Muscle of back (tissue), 13 donors: ENCODE data around the gene TOMM20L. TPM values are rescaled to one million over a fixed set of nuclear protein-coding genes. Genes with fewer than 3 reads are reported as not detected.
"Not testable (repeated sequence)": the region's sequence is repeated elsewhere in the genome, so short reads cannot be mapped to it uniquely, and the experiment has no call there.

Experiments
- DNase-seq, 3 donors: peaks; one replicate each; pipeline versions ENCODE4 v3.0.0 to v3.0.0-alpha.2; 2013
- long read RNA-seq, 9 donors: transcript quantifications; one replicate each; lab custom pipeline, GENCODE V29; 2026
- polyA plus RNA-seq, 10 donors: library from polyadenylated mRNA; unstranded; fragments of 120-200 nt; gene quantifications; one replicate each; pipeline ENCODE4 v1.2.1, GENCODE V29; 2013; ENCODE audit not compliant: insufficient read length in 10 of 10

The TOMM20L gene
- polyA plus RNA-seq: 1 to 10 TPM in 1 of 10 donors, under 1 TPM in 6, not detected in 3; 0.46 to 1.3 (median 0.64) TPM
- long read RNA-seq, donor 1: 0 reads
- long read RNA-seq, donor 2: 0 reads
- long read RNA-seq, donor 3: 0 reads
- long read RNA-seq, donor 4: 0 reads
- long read RNA-seq, donor 5: 0 reads
- long read RNA-seq, donor 6: 0 reads
- long read RNA-seq, donor 7: 0 reads
- long read RNA-seq, donor 8: 0 reads
- long read RNA-seq, donor 9: 0 reads

DNA sequence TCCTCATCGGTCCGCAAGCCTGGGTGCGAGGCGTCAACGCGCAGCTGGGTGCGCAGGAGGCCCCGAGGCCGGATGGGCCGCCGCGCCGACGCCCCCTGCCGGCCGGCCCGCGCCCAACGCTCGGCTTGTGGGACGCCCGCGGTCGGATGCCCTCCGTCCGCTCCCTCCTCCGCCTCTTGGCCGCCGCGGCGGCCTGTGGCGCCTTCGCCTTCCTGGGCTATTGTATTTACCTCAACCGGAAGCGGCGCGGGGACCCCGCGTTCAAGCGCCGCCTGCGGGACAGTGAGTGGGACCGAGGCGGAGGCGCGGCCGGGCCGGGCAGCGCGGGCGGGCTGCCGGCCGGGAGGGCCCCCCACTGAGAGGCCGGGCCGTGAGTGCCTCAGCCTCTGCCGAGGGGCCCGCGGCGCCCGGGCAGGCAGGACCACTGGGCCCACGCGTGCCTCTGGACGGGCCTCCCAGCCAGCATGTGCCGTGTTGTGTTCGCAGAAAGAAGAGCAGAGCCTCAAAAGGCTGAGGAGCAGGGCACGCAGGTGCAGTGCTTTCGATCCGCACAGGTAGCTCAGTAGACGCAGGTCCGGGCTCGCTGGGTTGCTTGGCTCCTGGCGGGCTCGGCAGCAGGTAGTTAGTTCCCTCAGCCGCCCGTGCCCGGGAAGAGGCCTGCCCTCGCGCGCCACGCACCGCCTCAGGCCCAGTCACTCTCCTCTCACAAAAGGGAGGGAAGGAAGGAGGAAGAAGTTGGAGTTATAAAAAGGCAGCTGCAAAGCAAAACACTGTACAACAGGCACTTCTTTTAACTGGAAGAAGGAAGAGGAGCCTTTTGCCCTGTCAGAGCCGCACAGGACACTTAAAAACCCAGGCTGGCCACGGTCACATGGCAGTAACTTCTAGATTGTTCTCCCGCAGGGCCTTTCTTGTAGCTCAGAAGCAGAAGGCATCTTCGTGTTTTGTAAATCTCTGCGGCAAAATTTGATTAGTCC is at the start of gene TOMM20L:
Gene TOMM20L (plus strand): TSS at position 119 of the 977 bp plus-strand sequence. CDS start 28 bp downstream, at position 147.
- DNase-seq: peak; percentile 73 to 90 (median 75)

DNA sequence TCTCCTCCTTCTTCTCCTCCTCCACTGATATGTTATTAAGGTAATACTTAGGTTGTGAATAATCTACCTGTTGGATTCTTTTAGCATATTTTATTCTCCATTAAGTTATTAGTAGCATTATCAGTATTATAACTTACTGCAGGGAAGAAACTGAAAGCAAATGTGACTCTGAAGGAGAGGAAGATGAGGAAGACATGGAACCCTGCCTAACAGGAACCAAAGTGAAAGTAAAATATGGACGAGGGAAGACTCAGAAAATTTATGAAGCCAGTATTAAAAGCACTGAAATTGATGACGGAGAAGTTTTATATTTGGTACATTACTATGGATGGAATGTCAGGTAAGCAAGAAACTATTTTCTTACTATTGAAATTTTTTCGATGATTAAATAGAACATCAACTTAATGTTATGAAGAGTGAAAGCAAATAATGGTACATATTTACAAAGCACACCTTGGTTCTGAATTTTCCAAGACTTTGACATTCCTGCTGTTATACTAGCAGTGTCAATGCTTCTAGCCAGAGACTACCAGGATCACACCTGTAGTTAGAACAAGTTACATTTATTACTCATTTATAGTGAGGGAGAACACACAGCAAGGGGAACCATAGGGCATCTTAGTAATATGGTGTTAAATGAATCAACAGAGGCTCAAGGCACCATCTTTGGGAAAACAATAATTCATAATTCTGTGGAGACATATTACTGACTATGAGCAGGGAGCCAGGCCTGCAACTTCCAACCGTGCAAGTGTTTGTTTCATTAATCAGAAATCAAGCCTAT is 42.0 kb upstream of the TOMM20L start:
- DNase-seq: no peak

- DNase-seq: no peak
These were observed 40.9 kb upstream of the TOMM20L start for GRCh38 chr14:58354808-58355207.

DNA sequence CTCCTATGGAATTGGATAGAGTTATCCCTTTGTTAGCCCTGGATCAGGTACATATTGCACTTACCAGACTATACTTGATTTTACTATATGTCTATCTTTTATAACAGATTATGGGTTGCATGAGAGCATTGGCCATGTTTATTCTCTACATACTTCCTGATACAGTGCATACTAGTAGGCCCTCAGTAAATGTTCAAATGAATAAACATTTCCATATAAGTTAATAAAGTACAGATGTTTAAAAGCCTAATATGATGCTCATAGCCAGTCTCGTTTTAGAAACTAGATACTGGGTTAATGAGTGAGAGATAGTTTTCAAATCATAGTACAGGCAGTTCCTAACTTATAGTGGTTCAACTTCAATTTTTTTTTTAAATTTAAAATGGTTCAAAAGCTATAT is 39.5 kb upstream of the TOMM20L start:
- DNase-seq: no peak

- not testable (repeated sequence) for DNase-seq
These were observed 33.5 kb upstream of the TOMM20L start for GRCh38 chr14:58362272-58362671.

- DNase-seq: peak in 2 of 3 donors; percentile 2 to 35
These were observed 32.8 kb upstream of the TOMM20L start for GRCh38 chr14:58362798-58363412.

DNA sequence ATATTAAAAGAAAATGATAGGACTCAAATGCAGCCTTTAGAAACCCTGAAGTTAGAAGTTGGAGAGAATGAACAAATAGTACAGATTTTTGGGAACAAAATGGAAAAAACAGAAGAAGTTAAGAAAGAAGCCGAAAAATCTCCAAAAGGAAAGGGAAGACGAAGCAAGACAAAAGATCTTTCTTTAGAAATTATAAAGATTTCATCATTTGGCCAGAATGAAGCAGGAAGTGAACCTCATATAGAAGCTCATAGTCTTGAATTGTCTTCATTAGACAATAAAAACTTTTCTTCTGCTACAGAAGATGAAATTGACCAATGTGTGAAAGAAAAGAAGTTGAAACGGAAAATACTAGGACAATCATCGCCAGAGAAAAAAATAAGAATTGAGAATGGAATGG is 31.4 kb upstream of the TOMM20L start:
- DNase-seq: no peak

DNA sequence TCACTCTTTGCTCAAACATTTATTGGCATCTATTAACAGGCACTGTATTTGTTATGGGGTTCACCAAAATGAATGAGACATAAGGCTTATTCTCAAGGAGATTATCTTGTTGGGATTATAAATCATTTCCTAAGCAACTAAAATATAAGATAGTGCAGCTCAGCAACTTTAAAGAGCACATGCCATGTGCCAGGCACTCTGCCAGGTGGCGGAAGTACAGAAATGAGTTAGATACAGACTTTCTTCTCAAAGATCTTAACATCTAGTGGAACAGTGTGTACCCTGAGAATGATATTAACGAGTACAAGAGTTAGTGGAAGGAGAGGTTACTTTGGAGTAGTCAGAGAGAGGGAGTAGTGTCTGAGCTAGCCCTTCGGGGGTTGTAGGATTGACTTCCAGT is 28.4 kb upstream of the TOMM20L start:
- no peak for DNase-seq

DNA sequence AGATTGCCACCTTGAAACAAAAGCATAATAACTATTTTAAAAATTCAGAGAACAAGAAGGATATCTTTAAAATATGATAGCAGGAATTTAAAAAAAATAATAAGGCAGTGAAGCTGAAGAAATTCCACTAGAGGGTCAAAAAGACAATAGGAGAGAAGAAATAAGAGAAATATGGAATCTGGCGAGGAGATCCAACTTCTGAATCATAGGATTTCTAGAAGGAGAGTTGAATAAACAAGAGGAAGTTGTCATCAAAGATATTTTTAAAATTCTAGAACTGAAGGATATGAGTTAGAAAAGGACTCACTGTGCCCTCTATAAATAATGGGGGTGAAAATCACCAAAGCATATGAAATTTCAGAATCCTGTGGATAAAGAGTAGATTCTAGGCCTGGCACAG is 26.8 kb upstream of the TOMM20L start:
- no peak for DNase-seq

DNA sequence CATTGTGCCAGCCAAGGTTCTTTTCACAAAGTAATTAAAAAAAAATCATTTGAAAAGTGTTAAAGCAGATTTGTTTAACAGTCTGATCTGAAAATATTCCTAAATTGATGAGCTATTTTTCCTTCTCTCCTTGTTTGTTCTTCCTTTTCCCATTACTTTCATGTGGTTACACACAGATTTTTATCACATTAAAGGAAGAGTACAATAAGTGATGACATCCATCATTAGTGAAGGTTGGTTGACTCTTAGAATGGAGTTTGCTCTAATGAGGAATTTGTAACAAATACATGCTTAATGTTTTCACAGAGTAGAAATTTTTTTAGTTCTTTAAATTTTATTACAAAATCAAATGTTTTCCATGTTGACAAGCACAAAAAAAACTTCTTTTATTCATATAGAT is 18.9 kb upstream of the TOMM20L start:
- DNase-seq: no peak

DNA sequence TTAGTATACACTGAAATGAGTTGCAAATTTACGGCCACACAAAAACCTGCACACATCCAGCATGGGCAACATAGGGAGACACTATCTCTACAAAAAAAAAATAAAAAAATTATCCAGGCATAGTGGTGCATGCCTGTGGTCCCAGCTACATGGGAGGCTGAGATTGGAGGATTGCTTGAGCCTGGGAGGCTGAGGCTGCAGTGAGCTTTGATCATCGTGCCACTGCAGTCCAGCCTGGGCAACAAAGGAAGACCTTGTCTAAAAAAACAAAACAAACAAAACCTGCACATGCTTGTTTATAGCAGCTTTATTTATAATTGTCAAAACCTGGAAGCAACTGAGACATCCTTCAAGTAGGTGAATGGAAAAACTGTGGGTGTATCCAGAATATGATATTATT is 4.9 kb upstream of the TOMM20L start:
- no peak for DNase-seq

DNA sequence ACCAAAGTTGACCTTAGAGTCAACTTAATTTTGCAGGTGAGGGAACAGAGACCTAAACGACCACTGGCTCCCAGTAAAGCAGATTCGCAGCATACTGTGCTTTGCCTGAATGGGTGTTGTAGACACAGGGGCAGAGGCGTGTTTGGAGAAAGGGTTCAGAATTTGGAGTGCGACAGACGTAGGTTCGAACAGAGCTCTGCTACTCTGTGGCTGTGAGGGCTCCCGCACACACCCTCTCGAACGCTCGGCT is 243 bp upstream of the TOMM20L start:
- DNase-seq: no peak

DNA sequence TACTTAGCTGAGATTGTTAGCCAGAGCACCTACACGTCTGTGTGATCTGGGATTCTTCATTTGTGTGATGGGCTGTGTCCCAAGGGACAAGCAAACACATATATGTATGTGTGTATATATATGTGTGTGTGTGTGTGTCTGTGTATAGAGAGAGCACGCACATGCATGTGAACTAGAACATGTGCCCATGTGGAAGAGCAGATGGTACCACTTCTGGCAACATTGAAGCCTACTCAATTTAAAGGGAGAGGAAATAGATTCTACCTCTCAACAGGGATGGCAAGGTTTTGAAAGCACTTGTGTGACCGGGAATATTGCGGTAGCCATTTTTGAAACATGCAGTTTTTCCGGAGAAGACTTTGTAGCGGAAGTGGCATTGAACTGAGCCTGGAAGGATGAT is 1.4 kb downstream of the TOMM20L start:
- no peak for DNase-seq

DNA sequence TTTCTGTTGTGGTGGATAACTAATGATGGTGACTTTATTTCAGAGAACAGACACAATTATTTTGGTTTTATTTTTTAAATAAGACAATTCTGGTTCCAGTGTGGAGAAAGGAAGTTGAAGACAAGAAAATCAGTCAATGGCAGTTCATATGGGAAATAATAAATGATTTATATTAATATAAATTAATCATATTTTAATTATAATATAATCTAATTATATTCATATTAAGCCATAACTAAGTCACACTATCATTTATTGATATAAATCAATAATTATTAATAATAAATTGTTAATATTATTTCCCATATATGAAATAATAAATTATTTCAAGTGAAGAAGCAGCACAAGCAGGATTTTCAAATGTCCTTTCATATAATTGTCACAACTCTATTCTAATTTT is 2.8 kb downstream of the TOMM20L start:
- DNase-seq: no peak

GRCh38 chr14:58398895-58399294 is 3.2 kb downstream of the TOMM20L start:
- DNase-seq: no peak

- no peak for DNase-seq
These were observed 5.9 kb downstream of the TOMM20L start for GRCh38 chr14:58401587-58401986.

DNA sequence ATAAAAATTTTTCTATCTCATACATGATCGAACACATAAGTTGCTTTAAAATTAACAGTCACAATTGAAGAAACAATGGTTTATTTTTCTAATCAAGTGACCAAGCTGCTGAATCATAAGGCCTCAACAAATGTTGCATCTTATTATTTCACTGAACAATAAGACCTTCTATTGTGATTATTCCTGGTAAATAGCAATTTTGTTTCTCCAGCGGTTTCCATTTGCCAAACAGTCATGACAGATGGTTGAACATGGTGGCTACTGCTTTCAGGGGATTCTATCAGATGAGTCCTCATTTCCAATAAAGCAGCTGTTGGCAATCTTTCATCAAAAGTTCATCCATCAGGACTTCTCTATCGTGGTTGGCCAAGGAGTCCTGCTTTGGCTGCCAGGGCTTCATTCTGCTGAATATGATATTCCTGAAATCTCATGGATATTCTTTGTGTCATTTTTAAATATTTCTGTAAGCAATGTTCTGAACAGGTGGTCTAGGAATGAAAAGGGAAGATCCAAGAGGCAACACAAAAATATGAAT is 13.0 kb downstream of the TOMM20L start:
- peak in 1 of 3 donors; percentile 10 for DNase-seq

- no peak for DNase-seq
These were observed 19.1 kb downstream of the TOMM20L start for GRCh38 chr14:58414845-58415244.

GRCh38 chr14:58415636-58416547 is 20.2 kb downstream of the TOMM20L start:
- no peak for DNase-seq

- DNase-seq: not testable (repeated sequence)
These were observed 21.2 kb downstream of the TOMM20L start for GRCh38 chr14:58416934-58417333.
